Panc1 (cell line): ENCODE measurements around the gene MCTP1. TPM values are rescaled to one million over a fixed set of nuclear protein-coding genes. Genes with fewer than 3 reads are reported as not detected.

Source experiments
- ATAC-seq: fragments of 200-7000 bp; cut with Tn5 transposase; 2 replicates; pipeline ENCODE4 v1.9.1; 2020; ENCODE audit warnings: mild to moderate bottlenecking, moderate library complexity
- BruUV-seq: library from RNA; stranded (reverse); fragments of 400-500 nt; replicated peaks from 2 replicates; lab custom pipeline; 2021; lab: Mats Ljungman, UMichigan
- CTCF ChIA-PET: fragments of 300-600 bp; sonication (Branson Sonifier 250); formaldehyde crosslinking; loops from one replicate; lab custom pipeline; 2022; ENCODE audit warnings: antibody characterized with exemption; lab: Charles Lee
- POLR2A ChIA-PET: fragments of 300-600 bp; sonication (Branson Sonifier 250); formaldehyde crosslinking; loops from one replicate; lab custom pipeline; 2022; ENCODE audit warnings: antibody characterized with exemption; lab: Charles Lee
- DNase-seq: peaks from one replicate; pipeline ENCODE4 v3.0.0-alpha.2; 2010; ENCODE audit warnings: low read depth, low spot score
- H3K27ac ChIP-seq: 2 replicates; pipeline ENCODE4 v1.5.1; 2011; ENCODE audit warnings: mild to moderate bottlenecking, low read length, inconsistent platforms
- H3K27me3 ChIP-seq: fragments of 200-500 bp; sonication (Bioruptor generic); 2 replicates; pipeline ENCODE4 v1.6.0; 2014; ENCODE audit warnings: low read length, inconsistent platforms; ENCODE audit not compliant: control insufficient read depth, insufficient read depth
- H3K36me3 ChIP-seq: fragments of 200-500 bp; sonication (Bioruptor generic); 2 replicates; pipeline ENCODE4 v1.5.1; 2014; ENCODE audit warnings: inconsistent platforms, mild to moderate bottlenecking, low read length, moderate library complexity; ENCODE audit not compliant: control insufficient read depth, insufficient read depth
- H3K4me1 ChIP-seq: 2 replicates; pipeline ENCODE4 v1.5.1; 2011; ENCODE audit warnings: inconsistent platforms, mild to moderate bottlenecking, low read length, moderate library complexity; ENCODE audit not compliant: control insufficient read depth, insufficient read depth
- H3K4me3 ChIP-seq, 2 experiments: 2 replicates each; pipeline ENCODE4 v1.5.1; 2011 to 2012; ENCODE audit warnings: low read depth in 2 of 2, low read length in 2 of 2, mild to moderate bottlenecking in 2 of 2, inconsistent platforms in 1 of 2, moderate library complexity in 1 of 2
- H3K9me3 ChIP-seq: fragments of 200-500 bp; sonication (Bioruptor generic); 2 replicates; pipeline ENCODE4 v1.5.1; 2014; ENCODE audit warnings: low read depth, mild to moderate bottlenecking, inconsistent platforms, low read length, moderate library complexity; ENCODE audit not compliant: control insufficient read depth, insufficient read depth
- POLR2AphosphoS5 ChIP-seq: IDR thresholded peaks from 2 replicates; pipeline ENCODE4 v1.6.1; 2012; ENCODE audit warnings: mild to moderate bottlenecking, low read depth, low read length, moderate library complexity
- SIN3A ChIP-seq: IDR thresholded peaks from 2 replicates; pipeline ENCODE4 v1.6.1; 2012; ENCODE audit warnings: low read depth, mild to moderate bottlenecking, low read length, moderate library complexity, borderline replicate concordance; ENCODE audit not compliant: insufficient read depth
- TCF7L2 ChIP-seq: IDR thresholded peaks from 2 replicates; pipeline ENCODE4 v1.6.1; 2011; ENCODE audit warnings: mild to moderate bottlenecking, low read depth, low read length, inconsistent platforms
- in situ Hi-C: cut with HindIII; loops from 2 replicates; pipeline ENCODE4 v1.10.0; 2016; ENCODE audit warnings: low sequenced_read_pairs, low pct_unique_long_range_greater_than_20kb
- intact Hi-C: fragments of 100-400 bp; cut with micrococcal nuclease; formaldehyde crosslinking; loops from one replicate; pipeline ENCODE4 v1.10.0; 2022; ENCODE audit not compliant: unreplicated experiment
- total RNA-seq: library from RNA; stranded (reverse); gene quantifications from one replicate; pipeline ENCODE4 v1.2.1, GENCODE V29; 2021; ENCODE audit not compliant: unreplicated experiment
- TF ChIP-seq, protein P1 (sequence below), 2 experiments: IDR thresholded peaks; 2 replicates each; pipeline ENCODE4 v1.6.1; 2011 to 2012; ENCODE audit warnings: low read depth in 2 of 2, control low read depth in 1 of 2, low read length in 1 of 2, mild to moderate bottlenecking in 1 of 2, moderate library complexity in 1 of 2; ENCODE audit not compliant: insufficient read depth in 1 of 2
- TF ChIP-seq, protein P2 (sequence below): fragments of 450-650 bp; IDR thresholded peaks from 2 replicates; pipeline ENCODE4 v1.5.1; 2017; ENCODE audit warnings: mild to moderate bottlenecking

Gene MCTP1
- total RNA-seq, 1 experiment from 2014 or later, result 39.8 TPM

DNA sequence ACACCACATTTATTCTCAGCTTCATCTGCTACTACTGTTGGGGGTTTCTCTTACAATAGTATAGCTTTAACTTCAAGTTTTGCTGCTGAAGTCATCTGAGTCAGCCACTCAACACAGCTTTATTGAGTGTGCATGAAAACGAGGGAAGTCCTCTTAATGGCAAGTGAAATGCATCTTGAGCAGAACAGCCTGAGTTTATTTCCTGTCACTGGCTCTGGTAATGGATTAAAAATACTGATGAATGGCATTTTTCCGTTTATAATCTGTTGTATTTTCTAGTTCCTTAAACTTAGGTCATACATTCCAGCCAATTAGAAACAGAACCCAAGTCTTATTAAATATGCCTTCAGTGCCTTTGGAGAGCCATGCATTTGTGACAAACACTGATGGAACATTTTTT lies 427.8 kb downstream of the MCTP1 start:
- H3K9me3 ChIP-seq, result no peaks in the 10 kb centered on the region
- TF ChIP-seq SIN3A (no peak), POLR2AphosphoS5 (no peak), TCF7L2 (no peak)
- TF ChIP-seq, protein P1, sequence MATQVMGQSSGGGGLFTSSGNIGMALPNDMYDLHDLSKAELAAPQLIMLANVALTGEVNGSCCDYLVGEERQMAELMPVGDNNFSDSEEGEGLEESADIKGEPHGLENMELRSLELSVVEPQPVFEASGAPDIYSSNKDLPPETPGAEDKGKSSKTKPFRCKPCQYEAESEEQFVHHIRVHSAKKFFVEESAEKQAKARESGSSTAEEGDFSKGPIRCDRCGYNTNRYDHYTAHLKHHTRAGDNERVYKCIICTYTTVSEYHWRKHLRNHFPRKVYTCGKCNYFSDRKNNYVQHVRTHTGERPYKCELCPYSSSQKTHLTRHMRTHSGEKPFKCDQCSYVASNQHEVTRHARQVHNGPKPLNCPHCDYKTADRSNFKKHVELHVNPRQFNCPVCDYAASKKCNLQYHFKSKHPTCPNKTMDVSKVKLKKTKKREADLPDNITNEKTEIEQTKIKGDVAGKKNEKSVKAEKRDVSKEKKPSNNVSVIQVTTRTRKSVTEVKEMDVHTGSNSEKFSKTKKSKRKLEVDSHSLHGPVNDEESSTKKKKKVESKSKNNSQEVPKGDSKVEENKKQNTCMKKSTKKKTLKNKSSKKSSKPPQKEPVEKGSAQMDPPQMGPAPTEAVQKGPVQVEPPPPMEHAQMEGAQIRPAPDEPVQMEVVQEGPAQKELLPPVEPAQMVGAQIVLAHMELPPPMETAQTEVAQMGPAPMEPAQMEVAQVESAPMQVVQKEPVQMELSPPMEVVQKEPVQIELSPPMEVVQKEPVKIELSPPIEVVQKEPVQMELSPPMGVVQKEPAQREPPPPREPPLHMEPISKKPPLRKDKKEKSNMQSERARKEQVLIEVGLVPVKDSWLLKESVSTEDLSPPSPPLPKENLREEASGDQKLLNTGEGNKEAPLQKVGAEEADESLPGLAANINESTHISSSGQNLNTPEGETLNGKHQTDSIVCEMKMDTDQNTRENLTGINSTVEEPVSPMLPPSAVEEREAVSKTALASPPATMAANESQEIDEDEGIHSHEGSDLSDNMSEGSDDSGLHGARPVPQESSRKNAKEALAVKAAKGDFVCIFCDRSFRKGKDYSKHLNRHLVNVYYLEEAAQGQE (IDR thresholded peaks at IDR 0.05; ENCODE audit: insufficient read depth in 1 of 2, low read depth in 2 of 2, low read length in 1 of 2), result no peak
- TF ChIP-seq, protein P2, sequence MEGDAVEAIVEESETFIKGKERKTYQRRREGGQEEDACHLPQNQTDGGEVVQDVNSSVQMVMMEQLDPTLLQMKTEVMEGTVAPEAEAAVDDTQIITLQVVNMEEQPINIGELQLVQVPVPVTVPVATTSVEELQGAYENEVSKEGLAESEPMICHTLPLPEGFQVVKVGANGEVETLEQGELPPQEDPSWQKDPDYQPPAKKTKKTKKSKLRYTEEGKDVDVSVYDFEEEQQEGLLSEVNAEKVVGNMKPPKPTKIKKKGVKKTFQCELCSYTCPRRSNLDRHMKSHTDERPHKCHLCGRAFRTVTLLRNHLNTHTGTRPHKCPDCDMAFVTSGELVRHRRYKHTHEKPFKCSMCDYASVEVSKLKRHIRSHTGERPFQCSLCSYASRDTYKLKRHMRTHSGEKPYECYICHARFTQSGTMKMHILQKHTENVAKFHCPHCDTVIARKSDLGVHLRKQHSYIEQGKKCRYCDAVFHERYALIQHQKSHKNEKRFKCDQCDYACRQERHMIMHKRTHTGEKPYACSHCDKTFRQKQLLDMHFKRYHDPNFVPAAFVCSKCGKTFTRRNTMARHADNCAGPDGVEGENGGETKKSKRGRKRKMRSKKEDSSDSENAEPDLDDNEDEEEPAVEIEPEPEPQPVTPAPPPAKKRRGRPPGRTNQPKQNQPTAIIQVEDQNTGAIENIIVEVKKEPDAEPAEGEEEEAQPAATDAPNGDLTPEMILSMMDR, result no peak
- no peak for DNase-seq
- in situ Hi-C loops (no loop called here), intact Hi-C loops (loop anchor here (10.0 kb wide), 1 partner anchor 332 kb away; no protein-coding TSS in a partner anchor)
- no TSS peak for BruUV-seq
- no peak overlapping the region for H3K4me3 ChIP-seq
- H3K27me3 ChIP-seq, result no peaks in the 10 kb centered on the region
- H3K4me1 ChIP-seq, result no peaks in the 10 kb centered on the region
- ATAC-seq, result no peak
- ChIA-PET CTCF (no interaction called here), POLR2A (no interaction called here)
- H3K36me3 ChIP-seq, result no peaks in the 10 kb centered on the region
- H3K27ac ChIP-seq, result no peak overlapping the region

DNA sequence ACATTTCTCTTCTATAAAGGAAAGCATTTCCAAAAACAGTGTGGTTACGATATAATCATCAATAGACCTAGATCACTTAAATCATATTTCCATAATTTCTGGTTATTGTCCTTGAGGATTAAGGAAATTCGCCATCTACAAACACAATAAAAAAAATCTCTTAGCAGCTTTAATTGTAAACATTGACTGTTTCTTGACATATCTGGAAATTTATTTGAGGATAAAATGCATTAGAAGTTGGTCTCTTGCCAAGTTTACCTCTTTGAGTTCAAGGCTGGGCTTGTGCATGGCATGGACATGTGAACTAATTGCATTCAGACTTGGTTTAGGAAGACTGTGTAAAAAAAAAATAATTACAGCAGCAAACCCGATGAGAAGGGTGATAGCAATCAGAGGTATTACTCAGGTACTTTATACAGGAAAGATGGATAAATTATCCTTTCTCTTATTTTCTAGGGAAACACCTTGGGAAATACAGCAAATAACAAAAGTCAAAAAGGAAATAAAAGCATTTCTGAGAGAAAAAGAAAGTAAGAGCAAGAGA lies 428.6 kb downstream of the MCTP1 start:
- intact Hi-C loops, result loop anchor here (10.0 kb wide), 1 partner anchor 332 kb away; no protein-coding TSS in a partner anchor
- ATAC-seq (no peak), DNase-seq (no peak)
- H3K4me3 ChIP-seq, result no peak overlapping the region
- CTCF ChIA-PET, result no interaction called here
- no peaks in the 10 kb centered on the region; the same call in 1 of the 2 replicates for H3K36me3 ChIP-seq
- no peak overlapping the region for H3K27ac ChIP-seq
- POLR2A ChIA-PET, result no interaction called here
- H3K27me3 ChIP-seq, result no peaks in the 10 kb centered on the region
- no TSS peak for BruUV-seq
- TF ChIP-seq, protein P1 (IDR thresholded peaks at IDR 0.05; ENCODE audit: insufficient read depth in 1 of 2, low read depth in 2 of 2, low read length in 1 of 2), result no peak
- no peaks in the 10 kb centered on the region for H3K4me1 ChIP-seq
- in situ Hi-C loops, result no loop called here
- H3K9me3 ChIP-seq, result no peaks in the 10 kb centered on the region
